B cell (primary cell): ENCODE measurements around the gene GOLGA6L22. TPM values are rescaled to one million over a fixed set of nuclear protein-coding genes. Genes with fewer than 3 reads are reported as not detected.
A peak's percentile ranks its signal among the peaks of the same experiment; 100 is the strongest.
"Not testable (repeated sequence)": the region's sequence is repeated elsewhere in the genome, so short reads cannot be mapped to it uniquely, and the experiment has no call there.

Source experiments
- ATAC-seq: fragments of 200-7000 bp; cut with Tn5 transposase; one replicate; pipeline ENCODE4 v1.10.0; 2021; ENCODE audit warnings: low read depth, mild to moderate bottlenecking, moderate number of reproducible peaks, moderate library complexity
- CTCF ChIA-PET: fragments of 350-600 bp; sonication (Branson Sonifier 250); formaldehyde crosslinking; loops from one replicate; lab custom pipeline; 2021; ENCODE audit warnings: antibody characterized with exemption, inconsistent platforms; lab: Charles Lee
- POLR2A ChIA-PET: fragments of 350-600 bp; sonication (Branson Sonifier 250); formaldehyde crosslinking; loops from one replicate; lab custom pipeline; 2021; ENCODE audit warnings: antibody characterized with exemption; lab: Charles Lee
- DNase-seq: peaks from one replicate; pipeline ENCODE4 v3.0.0; 2013
- H2AFZ ChIP-seq: 2 replicates; pipeline ENCODE4 v1.6.1; 2012; ENCODE audit warnings: mild to moderate bottlenecking, low read depth, low read length; ENCODE audit not compliant: insufficient read depth, poor library complexity, severe bottlenecking
- H3K27ac ChIP-seq, 2 donors: 1 replicate in 1 of 2; 2 replicates in 1 of 2; pipeline ENCODE4 v1.5.1; 2012 to 2013; ENCODE audit warnings: low read length in 2 of 2, mild to moderate bottlenecking in 2 of 2, moderate library complexity in 1 of 2
- H3K27me3 ChIP-seq, 4 experiments: fragments of 200-600 bp in 1 of 4; sonication (generic) in 1 of 4; replicated peaks in 1 of 4; 1 replicate in 2 of 4; 2 replicates in 2 of 4; pipeline versions ENCODE4 v1.6.1 to v1.7.0; 2013 to 2016; ENCODE audit warnings: low read length in 3 of 4, mild to moderate bottlenecking in 2 of 4, mixed read lengths in 1 of 4, moderate library complexity in 1 of 4; ENCODE audit not compliant: insufficient read depth in 4 of 4, control insufficient read depth in 3 of 4; ENCODE audit errors: control extremely low read depth in 1 of 4
- H3K36me3 ChIP-seq, 2 experiments: replicated peaks in 1 of 2; 1 replicate in 1 of 2; 2 replicates in 1 of 2; pipeline versions ENCODE4 v1.6.1 to v1.7.1; 2013; ENCODE audit warnings: low read length in 1 of 2; ENCODE audit not compliant: insufficient read depth in 2 of 2, control insufficient read depth in 1 of 2; ENCODE audit errors: control extremely low read depth in 1 of 2, extremely low read depth in 1 of 2
- H3K4me1 ChIP-seq, 2 donors: fragments of 200-600 bp in 1 of 2; sonication (generic) in 1 of 2; 1 replicate in 1 of 2; 2 replicates in 1 of 2; pipeline versions ENCODE4 v1.5.1 to v1.6.1; 2013 to 2017; ENCODE audit warnings: low read length in 2 of 2; ENCODE audit not compliant: control insufficient read depth in 2 of 2, insufficient read depth in 2 of 2
- H3K4me2 ChIP-seq: replicated peaks from 2 replicates; pipeline ENCODE3; 2012; ENCODE audit warnings: mild to moderate bottlenecking, low read depth, low read length; ENCODE audit not compliant: poor library complexity, severe bottlenecking
- H3K4me3 ChIP-seq, 5 experiments: fragments of 200-600 bp in 1 of 5; sonication (generic) in 1 of 5; 1 replicate in 3 of 5; 2 replicates in 2 of 5; pipeline versions ENCODE4 v1.5.1 to v1.7.0; 2011 to 2016; ENCODE audit warnings: low read length in 4 of 5, mild to moderate bottlenecking in 4 of 5, low read depth in 2 of 5, control low read depth in 1 of 5, moderate library complexity in 1 of 5; ENCODE audit not compliant: insufficient read depth in 1 of 5; ENCODE audit errors: control extremely low read depth in 1 of 5, extremely low read depth in 1 of 5
- H3K79me2 ChIP-seq: fragments of 200-600 bp; sonication (generic); one replicate; pipeline ENCODE4 v1.6.0; 2016; ENCODE audit warnings: low read length; ENCODE audit not compliant: control insufficient read depth, insufficient read depth
- H3K9ac ChIP-seq: fragments of 200-600 bp; sonication (generic); 2 replicates; pipeline ENCODE4 v1.6.1; 2017; ENCODE audit warnings: mild to moderate bottlenecking, low read length, moderate library complexity
- H3K9me3 ChIP-seq, 3 donors: one replicate each; pipeline versions ENCODE4 v1.6.1 to v1.7.1; 2013; ENCODE audit warnings: low read length in 2 of 3; ENCODE audit not compliant: control insufficient read depth in 2 of 3, insufficient read depth in 1 of 3; ENCODE audit errors: control extremely low read depth in 1 of 3
- H4K20me1 ChIP-seq: 2 replicates; pipeline ENCODE4 v1.6.0; 2012; ENCODE audit warnings: mild to moderate bottlenecking, low read length; ENCODE audit not compliant: insufficient read depth, control insufficient read depth, poor library complexity, severe bottlenecking
- H3K27ac Mint-ChIP-seq: one replicate; pipeline ENCODE4 v1.8.0; 2021; ENCODE audit warnings: mixed read lengths
- H3K27me3 Mint-ChIP-seq: one replicate; pipeline ENCODE4 v1.8.0; 2021; ENCODE audit warnings: mixed read lengths
- H3K4me1 Mint-ChIP-seq: one replicate; pipeline ENCODE4 v1.8.0; 2021; ENCODE audit warnings: mixed read lengths
- H3K4me3 Mint-ChIP-seq: one replicate; pipeline ENCODE4 v1.8.0; 2021; ENCODE audit warnings: mixed read lengths
- H3K9me3 Mint-ChIP-seq: one replicate; pipeline ENCODE4 v1.8.0; 2022; ENCODE audit warnings: mixed read lengths; ENCODE audit not compliant: insufficient read depth
- WGBS: methylation state at CpG from one replicate; pipeline ENCODE4 v1.1.5; 2013; ENCODE audit warnings: missing lambda C conversion rate; ENCODE audit not compliant: insufficient coverage; 5-methylcytosine and 5-hydroxymethylcytosine counted together
- intact Hi-C: fragments of 100-400 bp; cut with micrococcal nuclease; formaldehyde crosslinking; loops from one replicate; pipeline ENCODE4 v1.10.0; 2022
- polyA plus RNA-seq: library from polyadenylated mRNA; depleted of rRNA; stranded (reverse); fragments of >200 nt; gene quantifications from 2 replicates; pipeline ENCODE4 v1.2.3, GENCODE V29; 2012
- total RNA-seq, 2 donors: library from RNA; stranded (reverse); fragments of 120-200 nt in 1 of 2; gene quantifications; 1 replicate in 1 of 2; 2 replicates in 1 of 2; pipeline versions ENCODE4 v1.2.3 to v1.2.4, GENCODE V29; 2013 to 2022

GOLGA6L22 gene
- total and polyA plus RNA-seq, 2 donors (not counting 1 experiment from before 2014, with no cell fraction given) = not detected

GRCh38 chr15:22431687-22432086 is 27.0 kb upstream of the GOLGA6L22 start:
- H3K27me3 ChIP-seq, DNase-seq, H3K27ac ChIP-seq, H3K9me3 ChIP-seq, H3K4me3 ChIP-seq, H3K9me3 Mint-ChIP-seq, H3K27ac Mint-ChIP-seq, POLR2A ChIA-PET, intact Hi-C loops, H2AFZ ChIP-seq, ATAC-seq, H4K20me1 ChIP-seq, H3K4me1 ChIP-seq, H3K4me1 Mint-ChIP-seq, H3K9ac ChIP-seq, H3K4me3 Mint-ChIP-seq, H3K79me2 ChIP-seq, CTCF ChIA-PET, H3K36me3 ChIP-seq, H3K27me3 Mint-ChIP-seq, H3K4me2 ChIP-seq: not testable (repeated sequence)
- WGBS = no CpG with 5 or more reads among the region's 8 CpGs

- H3K27me3 Mint-ChIP-seq, H3K4me1 ChIP-seq, CTCF ChIA-PET, H3K4me2 ChIP-seq, H3K9me3 ChIP-seq, H3K27me3 ChIP-seq, H2AFZ ChIP-seq, H3K9me3 Mint-ChIP-seq, POLR2A ChIA-PET, H3K27ac ChIP-seq, H3K36me3 ChIP-seq, H3K79me2 ChIP-seq, H4K20me1 ChIP-seq, H3K4me1 Mint-ChIP-seq, intact Hi-C loops: not testable (repeated sequence)
- Mint-ChIP-seq H3K27ac (peak overlapping the region; percentile 87), H3K4me3 (peak overlapping the region; percentile 83)
- WGBS = no CpG with 5 or more reads among the region's 86 CpGs
- ATAC-seq (peak; percentile 39), DNase-seq (peak; percentile 73)
- Histone ChIP-seq H3K4me3 (peak overlapping the region in 2 of 5 experiments; percentile 50 to 62), H3K9ac (peak overlapping the region; percentile 39)
Observed at GRCh38 chr15:22494490-22495113, 35.9 kb downstream of the GOLGA6L22 start.

GRCh38 chr15:22497200-22497599 is 38.5 kb downstream of the GOLGA6L22 start:
- POLR2A ChIA-PET, H2AFZ ChIP-seq, H3K9me3 ChIP-seq, H3K4me1 Mint-ChIP-seq, H3K79me2 ChIP-seq, CTCF ChIA-PET, H3K27ac ChIP-seq, H3K9me3 Mint-ChIP-seq, H3K27me3 ChIP-seq, intact Hi-C loops, H3K9ac ChIP-seq, H3K4me3 ChIP-seq, ATAC-seq, H4K20me1 ChIP-seq, H3K27me3 Mint-ChIP-seq, DNase-seq, H3K36me3 ChIP-seq, H3K4me3 Mint-ChIP-seq, H3K4me2 ChIP-seq, H3K27ac Mint-ChIP-seq, H3K4me1 ChIP-seq: not testable (repeated sequence)
- WGBS = no CpG with 5 or more reads among the region's 4 CpGs

- CTCF ChIA-PET, H3K4me1 Mint-ChIP-seq, H3K27me3 ChIP-seq, H3K9ac ChIP-seq, H3K4me3 Mint-ChIP-seq, H3K36me3 ChIP-seq, H3K27ac Mint-ChIP-seq, H4K20me1 ChIP-seq, DNase-seq, H3K4me3 ChIP-seq, H3K4me1 ChIP-seq, H3K4me2 ChIP-seq, H3K27ac ChIP-seq, H2AFZ ChIP-seq, intact Hi-C loops, H3K9me3 Mint-ChIP-seq, H3K9me3 ChIP-seq, H3K27me3 Mint-ChIP-seq, POLR2A ChIA-PET, ATAC-seq, H3K79me2 ChIP-seq: not testable (repeated sequence)
- WGBS = no CpG with 5 or more reads among the region's 5 CpGs
Observed at GRCh38 chr15:22498220-22498925, 39.7 kb downstream of the GOLGA6L22 start.
